Measurements from ENCODE around the gene ANXA3. TPM values are rescaled to one million over a fixed set of nuclear protein-coding genes. Genes with fewer than 3 reads are reported as not detected.

Gene ANXA3
- total RNA-seq, 4 donors from 2014 or later, result 29.7 to 170 (median 95.7) TPM

GRCh38 chr4:78512357-78512920 lies 39.1 kb upstream of the ANXA3 start:
- Histone ChIP-seq H3K27ac (no peak overlapping the region), H3K9me3 (no peaks in the 10 kb centered on the region), H3K4me3 (no peak overlapping the region), H3K36me3 (no peaks in the 10 kb centered on the region), H3K27me3 (no peaks in the 10 kb centered on the region), H3K4me1 (no peaks in the 10 kb centered on the region)
- 50 to 57% methylated on average over 3 of the region's 3 CpGs for WGBS, 2 donors
- DNase-seq (ENCODE audit: low spot score in 2 of 2), result no peak
- TF ChIP-seq CTCF (IDR thresholded peaks at IDR 0.05) (no peak), POLR2A (IDR thresholded peaks at IDR 0.05) (no peak), EP300 (IDR thresholded peaks at IDR 0.05) (no peak)

- H3K27me3 ChIP-seq, result no peaks in the 10 kb centered on the region
- H3K4me3 ChIP-seq, result no peak overlapping the region
- no peaks in the 10 kb centered on the region for H3K9me3 ChIP-seq
- DNase-seq (ENCODE audit: low spot score in 2 of 2), result no peak
- no peaks in the 10 kb centered on the region for H3K36me3 ChIP-seq
- TF ChIP-seq CTCF (IDR thresholded peaks at IDR 0.05) (no peak), EP300 (IDR thresholded peaks at IDR 0.05) (no peak), POLR2A (IDR thresholded peaks at IDR 0.05) (no peak)
- WGBS, 2 donors, result 90 to 97% methylated on average over 3 of the region's 3 CpGs
- no peaks in the 10 kb centered on the region for H3K4me1 ChIP-seq
- no peak overlapping the region for H3K27ac ChIP-seq
Measured at GRCh38 chr4:78513411-78513975, 38.1 kb upstream of the ANXA3 start.

GRCh38 chr4:78517050-78517652 lies 34.4 kb upstream of the ANXA3 start:
- no peak overlapping the region for H3K4me3 ChIP-seq
- peaks cover 0 to 20% (median 0%) of the 10 kb centered on the region in 4 donors for H3K4me1 ChIP-seq
- WGBS, 2 donors, result 9 to 11% methylated on average over 3 of the region's 3 CpGs
- TF ChIP-seq POLR2A (IDR thresholded peaks at IDR 0.05), result no peak
- no peak for TF ChIP-seq EP300 (IDR thresholded peaks at IDR 0.05)
- TF ChIP-seq CTCF (IDR thresholded peaks at IDR 0.05), result peak; percentile 41 to 61 (median 59)
- no peaks in the 10 kb centered on the region for H3K27me3 ChIP-seq
- DNase-seq (ENCODE audit: low spot score in 2 of 2), result no peak
- no peaks in the 10 kb centered on the region for H3K36me3 ChIP-seq
- no peaks in the 10 kb centered on the region for H3K9me3 ChIP-seq
- H3K27ac ChIP-seq, result peak overlapping the region in 1 of 4 donors; percentile 59

GRCh38 chr4:78518561-78518960 lies 33.0 kb upstream of the ANXA3 start:
- Histone ChIP-seq H3K27ac (no peak overlapping the region), H3K4me1 (peaks cover 0 to 20% (median 0%) of the 10 kb centered on the region in 4 donors), H3K36me3 (no peaks in the 10 kb centered on the region), H3K27me3 (no peaks in the 10 kb centered on the region), H3K4me3 (no peak overlapping the region), H3K9me3 (no peaks in the 10 kb centered on the region)
- no peak for DNase-seq (ENCODE audit: low spot score in 2 of 2)
- TF ChIP-seq POLR2A (IDR thresholded peaks at IDR 0.05) (no peak), CTCF (IDR thresholded peaks at IDR 0.05) (no peak), EP300 (IDR thresholded peaks at IDR 0.05) (no peak)
- 80 to 84% methylated on average over 3 of the region's 3 CpGs for WGBS, 2 donors

- Histone ChIP-seq H3K4me3 (no peak overlapping the region), H3K36me3 (no peaks in the 10 kb centered on the region), H3K9me3 (no peaks in the 10 kb centered on the region), H3K4me1 (peaks cover 0 to 20% (median 0%) of the 10 kb centered on the region in 4 donors), H3K27ac (no peak overlapping the region), H3K27me3 (no peaks in the 10 kb centered on the region)
- 74 to 77% methylated on average over 3 of the region's 3 CpGs for WGBS, 2 donors
- DNase-seq (ENCODE audit: low spot score in 2 of 2), result no peak
- TF ChIP-seq POLR2A (IDR thresholded peaks at IDR 0.05), result no peak
Measured at GRCh38 chr4:78519962-78520361, 31.6 kb upstream of the ANXA3 start.

Measured in tibial nerve (tissue), 4 donors.